RCC 7860 (cell line): ENCODE data around the gene IKZF4.

ENCODE experiments used
- DNase-seq: peaks from one replicate; pipeline ENCODE4 v3.0.0-alpha.2; 2015; ENCODE audit warnings: low spot score
- FAIRE-seq: peaks from 2 replicates; lab custom pipeline; 2012; peaks lifted over from hg19 to GRCh38; lab: Jason Lieb, UNC

IKZF4 gene

GRCh38 chr12:56081393-56082347, 60.8 kb downstream of the IKZF4 start:
- FAIRE-seq, result no peak

GRCh38 chr12:56082382-56082781, 61.5 kb downstream of the IKZF4 start:
- DNase-seq (no peak), FAIRE-seq (no peak)

More at GRCh38 chr12:56081393-56082347, 60.8 kb downstream of the IKZF4 start:
- DNase-seq, result no peak

DNA sequence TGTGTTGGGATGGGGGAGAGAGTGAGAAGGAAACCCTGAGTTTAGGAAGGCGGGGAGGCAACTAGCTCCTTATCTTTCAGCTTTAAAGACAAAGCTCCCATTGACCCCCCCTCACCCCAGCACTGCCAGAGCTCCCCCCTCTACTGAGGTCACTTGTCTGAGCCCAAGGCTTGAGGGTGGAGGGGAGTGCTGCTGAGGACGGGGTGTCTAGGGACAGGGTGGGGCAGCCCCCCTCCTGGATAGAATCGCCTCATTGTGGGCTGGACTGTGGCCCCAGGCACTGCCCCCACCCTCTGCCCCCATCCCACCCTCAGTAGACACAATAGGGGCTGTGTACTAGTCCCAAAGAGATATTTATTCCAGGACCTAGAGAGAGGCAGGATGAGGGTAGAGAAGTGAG, 62.1 kb downstream of the IKZF4 start:
- DNase-seq (no peak), FAIRE-seq (no peak)

GRCh38 chr12:56084958-56085543, 64.2 kb downstream of the IKZF4 start:
- no peak for DNase-seq
- FAIRE-seq, result no peak

GRCh38 chr12:56086096-56086495, 65.3 kb downstream of the IKZF4 start:
- FAIRE-seq (no peak), DNase-seq (no peak)

GRCh38 chr12:56086608-56087007, 65.8 kb downstream of the IKZF4 start:
- FAIRE-seq, result no peak
- DNase-seq, result no peak

DNA sequence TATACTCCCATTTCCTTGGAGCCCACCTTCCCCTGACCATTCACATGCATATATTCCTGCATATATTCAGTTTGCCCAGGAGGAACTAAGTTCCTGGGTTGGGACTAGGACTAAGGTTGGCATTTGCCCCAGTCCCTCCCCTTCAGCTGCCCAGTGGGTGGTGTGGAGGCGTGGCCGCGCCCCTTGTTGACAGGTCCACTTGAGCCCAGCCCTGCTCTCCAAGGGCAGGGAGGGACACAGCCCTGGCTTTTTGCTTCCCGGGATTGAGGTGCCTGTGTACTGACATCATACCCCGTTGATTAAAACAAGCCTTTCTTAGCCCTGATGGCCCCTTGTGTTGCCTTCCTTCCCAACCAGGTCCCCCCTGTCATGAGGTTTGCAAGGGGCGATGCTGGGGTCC, 66.4 kb downstream of the IKZF4 start:
- DNase-seq (no peak), FAIRE-seq (no peak)
